Measurements from ENCODE around the gene NARS2.

NARS2 gene

DNA sequence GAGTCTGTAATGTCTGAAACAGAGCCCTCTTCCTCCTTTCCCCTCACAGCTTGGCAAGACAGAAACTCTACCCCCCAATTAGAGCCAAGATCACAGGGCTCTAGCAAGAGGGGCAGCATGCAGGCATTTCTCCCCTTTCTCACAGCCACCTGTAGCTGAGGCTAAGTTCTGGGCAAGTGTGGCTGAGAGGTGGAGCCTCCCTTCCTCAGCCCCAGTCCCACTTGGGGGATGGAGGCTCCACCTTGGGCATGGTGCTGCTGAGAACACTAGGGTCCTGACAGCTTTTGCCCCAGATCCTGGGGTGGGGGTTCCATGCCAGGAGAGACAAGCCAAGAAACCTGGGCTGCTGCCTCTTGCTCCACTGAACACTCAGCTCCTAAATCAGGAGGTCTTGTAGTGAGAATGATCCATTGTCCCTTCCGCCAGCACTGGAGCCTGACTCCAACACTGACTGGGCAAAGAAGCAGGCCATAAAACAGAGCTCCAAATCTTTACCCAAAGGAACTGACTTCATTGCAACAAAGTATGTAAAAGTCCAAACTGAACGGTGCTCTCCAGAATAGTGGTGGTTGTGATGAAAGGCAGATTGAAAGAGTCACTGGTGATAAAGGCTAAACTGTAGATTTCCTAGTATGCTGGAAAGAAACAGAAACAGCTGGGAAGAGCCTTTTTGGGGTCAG is 25.6 kb downstream of the NARS2 start:
- POLR2A ChIA-PET = no interaction called here
- Histone ChIP-seq H3K27me3 (replicated peaks in 2 of 5; ENCODE audit: control insufficient read depth in 4 of 5, insufficient read depth in 5 of 5, low read length in 4 of 5) (no peaks in the 10 kb centered on the region), H3K9me3 (ENCODE audit: control extremely low read depth in 1 of 5, control insufficient read depth in 4 of 5, insufficient read depth in 2 of 5, low read depth in 1 of 5, low read length in 4 of 5) (no peaks in the 10 kb centered on the region), H3K4me3 (ENCODE audit: control insufficient read depth in 1 of 7, extremely low read depth in 1 of 7, insufficient read depth in 4 of 7, low read depth in 2 of 7, low read length in 6 of 7) (no peak overlapping the region), H3K27ac (ENCODE audit: insufficient read depth in 1 of 2, low read depth in 1 of 2, low read length in 2 of 2, poor library complexity in 1 of 2, severe bottlenecking in 2 of 2) (no peak overlapping the region), H3K4me1 (ENCODE audit: control extremely low read depth in 1 of 4, control insufficient read depth in 4 of 4, insufficient read depth in 4 of 4, low read length in 3 of 4) (no peaks in the 10 kb centered on the region), H3K36me3 (ENCODE audit: control insufficient read depth in 4 of 4, insufficient read depth in 4 of 4, low read length in 3 of 4) (peaks cover 3 to 17% (median 6%) of the 10 kb centered on the region in 4 experiments)
- no peak for DNase-seq
- WGBS (ENCODE audit: insufficient coverage) = 94% methylated on average over 2 of the region's 2 CpGs
- CTCF ChIA-PET = interaction anchor here (1.2 to 2.1 kb wide), 4 partner anchors 11 to 321 kb away, joined by 3 to 9 read pairs (median 6); no protein-coding TSS in a partner anchor

DNA sequence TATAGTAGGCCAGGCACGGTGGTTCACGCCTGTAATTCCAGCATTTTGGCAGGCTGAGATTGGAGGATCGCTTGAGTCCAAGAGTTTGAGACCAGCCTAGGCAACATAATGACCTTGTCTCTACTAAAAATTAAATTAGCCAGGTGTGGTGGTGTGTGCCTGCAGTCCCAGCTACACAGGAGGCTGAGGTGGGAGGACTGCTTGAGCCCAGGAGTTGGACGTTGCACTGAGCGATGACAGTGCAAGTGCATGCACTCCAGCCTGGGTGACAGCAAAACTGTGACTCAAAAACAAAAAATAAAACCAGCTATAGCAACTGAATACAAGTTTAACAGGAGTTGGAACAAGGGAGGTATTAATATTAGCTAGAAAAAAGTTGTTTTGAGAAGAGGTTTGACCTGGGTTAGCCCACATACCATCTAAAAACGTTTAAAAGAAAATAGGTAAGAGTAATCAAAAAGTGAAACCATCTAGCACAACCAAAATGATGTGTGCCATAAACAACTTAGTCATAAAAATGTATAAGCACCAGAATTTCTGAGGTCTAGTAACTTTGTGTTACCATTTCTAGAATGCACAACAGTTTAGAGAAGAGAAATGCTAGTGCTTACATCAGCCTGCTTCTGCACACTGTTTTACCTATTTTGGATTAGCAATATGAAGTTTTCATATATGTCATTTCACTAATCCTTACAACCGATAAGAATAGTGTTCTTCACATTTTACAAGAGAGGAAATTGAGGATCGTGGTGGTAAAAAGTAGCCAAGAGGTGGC is 26.5 kb downstream of the NARS2 start:
- 95% methylated on average over 4 of the region's 8 CpGs for WGBS (ENCODE audit: insufficient coverage)
- CTCF ChIA-PET = interaction anchor here (1.2 to 2.1 kb wide), 3 partner anchors 10 to 126 kb away, joined by 3 to 9 read pairs (median 9); no protein-coding TSS in a partner anchor
- Histone ChIP-seq H3K27ac (ENCODE audit: insufficient read depth in 1 of 2, low read depth in 1 of 2, low read length in 2 of 2, poor library complexity in 1 of 2, severe bottlenecking in 2 of 2) (no peak overlapping the region), H3K27me3 (replicated peaks in 2 of 5; ENCODE audit: control insufficient read depth in 4 of 5, insufficient read depth in 5 of 5, low read length in 4 of 5) (no peaks in the 10 kb centered on the region), H3K4me3 (ENCODE audit: control insufficient read depth in 1 of 7, extremely low read depth in 1 of 7, insufficient read depth in 4 of 7, low read depth in 2 of 7, low read length in 6 of 7) (no peak overlapping the region), H3K9me3 (ENCODE audit: control extremely low read depth in 1 of 5, control insufficient read depth in 4 of 5, insufficient read depth in 2 of 5, low read depth in 1 of 5, low read length in 4 of 5) (no peaks in the 10 kb centered on the region), H3K36me3 (ENCODE audit: control insufficient read depth in 4 of 4, insufficient read depth in 4 of 4, low read length in 3 of 4) (peaks cover 3 to 17% (median 5%) of the 10 kb centered on the region in 4 experiments), H3K4me1 (ENCODE audit: control extremely low read depth in 1 of 4, control insufficient read depth in 4 of 4, insufficient read depth in 4 of 4, low read length in 3 of 4) (no peaks in the 10 kb centered on the region)
- POLR2A ChIA-PET = no interaction called here
- no peak for DNase-seq

DNA sequence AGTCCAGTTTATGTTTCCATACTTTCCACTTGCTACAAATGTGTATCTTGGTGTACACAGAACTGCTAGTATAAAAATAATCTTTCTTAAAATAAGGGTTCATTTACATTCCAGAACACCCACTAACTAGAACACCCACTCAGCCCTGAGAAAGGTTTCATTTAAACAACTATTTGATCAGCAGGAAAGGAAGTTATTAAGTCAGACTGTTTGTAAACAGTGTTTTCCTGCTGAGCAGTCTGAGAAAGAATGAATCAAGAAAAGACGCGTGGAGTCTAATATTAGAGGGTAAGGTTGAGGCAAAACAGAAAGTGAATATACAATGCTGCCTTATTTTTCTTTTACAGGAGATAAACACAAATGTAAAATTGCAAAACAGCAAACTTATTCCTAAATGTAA is 32.7 kb downstream of the NARS2 start:
- no CpG with 5 or more reads among the region's 2 CpGs for WGBS (ENCODE audit: insufficient coverage)
- peak in 1 of 3 donors; percentile 13 for DNase-seq
- no peaks in the 10 kb centered on the region for H3K27me3 ChIP-seq (replicated peaks in 2 of 5; ENCODE audit: control insufficient read depth in 4 of 5, insufficient read depth in 5 of 5, low read length in 4 of 5)
- CTCF ChIA-PET = interaction anchor here (2.5 kb wide), 1 partner anchor 22 kb away, joined by 11 read pairs; no protein-coding TSS in a partner anchor
- no peaks in the 10 kb centered on the region for H3K9me3 ChIP-seq (ENCODE audit: control extremely low read depth in 1 of 5, control insufficient read depth in 4 of 5, insufficient read depth in 2 of 5, low read depth in 1 of 5, low read length in 4 of 5)
- peaks cover 3 to 24% (median 10%) of the 10 kb centered on the region in 4 experiments for H3K36me3 ChIP-seq (ENCODE audit: control insufficient read depth in 4 of 4, insufficient read depth in 4 of 4, low read length in 3 of 4)
- H3K27ac ChIP-seq (ENCODE audit: insufficient read depth in 1 of 2, low read depth in 1 of 2, low read length in 2 of 2, poor library complexity in 1 of 2, severe bottlenecking in 2 of 2) = no peak overlapping the region
- POLR2A ChIA-PET = no interaction called here
- H3K4me3 ChIP-seq (ENCODE audit: control insufficient read depth in 1 of 7, extremely low read depth in 1 of 7, insufficient read depth in 4 of 7, low read depth in 2 of 7, low read length in 6 of 7) = no peak overlapping the region
- H3K4me1 ChIP-seq (ENCODE audit: control extremely low read depth in 1 of 4, control insufficient read depth in 4 of 4, insufficient read depth in 4 of 4, low read length in 3 of 4) = no peaks in the 10 kb centered on the region

DNA sequence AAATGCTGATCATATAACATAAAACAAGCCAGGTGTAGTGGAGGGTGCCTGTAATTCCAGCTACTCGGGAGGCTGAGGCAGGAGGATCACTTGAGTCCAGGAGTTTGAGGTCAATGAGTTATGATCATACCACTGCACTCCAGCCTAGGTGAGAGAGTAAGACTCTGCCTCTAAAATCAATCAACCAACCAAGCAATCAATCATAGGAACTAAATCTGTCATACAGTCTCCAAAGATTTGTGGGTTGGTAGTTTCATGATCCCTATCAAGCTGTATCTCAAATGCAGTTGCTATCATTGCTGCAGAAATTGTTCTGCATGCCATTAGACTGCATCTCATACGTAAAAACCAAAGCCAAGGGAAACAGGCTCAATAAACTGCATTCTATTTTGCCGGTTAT is 33.1 kb downstream of the NARS2 start:
- no peak for DNase-seq
- POLR2A ChIA-PET = no interaction called here
- H3K4me1 ChIP-seq (ENCODE audit: control extremely low read depth in 1 of 4, control insufficient read depth in 4 of 4, insufficient read depth in 4 of 4, low read length in 3 of 4) = no peaks in the 10 kb centered on the region
- H3K27ac ChIP-seq (ENCODE audit: insufficient read depth in 1 of 2, low read depth in 1 of 2, low read length in 2 of 2, poor library complexity in 1 of 2, severe bottlenecking in 2 of 2) = no peak overlapping the region
- CTCF ChIA-PET = interaction anchor here (0.8 to 2.5 kb wide), 2 partner anchors 13 to 23 kb away, joined by 3 to 11 read pairs; no protein-coding TSS in a partner anchor
- H3K36me3 ChIP-seq (ENCODE audit: control insufficient read depth in 4 of 4, insufficient read depth in 4 of 4, low read length in 3 of 4) = peaks cover 6 to 24% (median 10%) of the 10 kb centered on the region in 4 experiments
- H3K27me3 ChIP-seq (replicated peaks in 2 of 5; ENCODE audit: control insufficient read depth in 4 of 5, insufficient read depth in 5 of 5, low read length in 4 of 5) = no peaks in the 10 kb centered on the region
- no peaks in the 10 kb centered on the region for H3K9me3 ChIP-seq (ENCODE audit: control extremely low read depth in 1 of 5, control insufficient read depth in 4 of 5, insufficient read depth in 2 of 5, low read depth in 1 of 5, low read length in 4 of 5)
- 100% methylated on average over 1 of the region's 3 CpGs for WGBS (ENCODE audit: insufficient coverage)
- H3K4me3 ChIP-seq (ENCODE audit: control insufficient read depth in 1 of 7, extremely low read depth in 1 of 7, insufficient read depth in 4 of 7, low read depth in 2 of 7, low read length in 6 of 7) = no peak overlapping the region

DNA sequence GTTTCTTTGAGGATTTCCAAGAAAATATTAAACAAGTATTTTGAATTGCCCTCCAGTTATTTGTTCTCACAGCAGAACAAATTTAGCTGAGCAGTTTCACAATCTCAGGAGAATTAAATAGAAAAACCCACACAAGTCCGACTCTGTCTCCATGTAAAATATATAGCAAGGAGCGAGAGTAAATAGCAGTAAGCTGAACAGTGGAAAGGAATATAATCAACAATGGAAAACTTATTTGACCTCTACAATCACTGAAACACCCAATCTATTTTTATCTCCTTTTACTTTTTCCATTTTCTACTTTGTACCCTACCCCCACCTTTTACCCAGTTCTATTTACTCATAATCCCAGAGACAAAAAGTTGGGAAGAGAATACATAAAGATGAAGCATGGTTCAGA is 34.4 kb downstream of the NARS2 start:
- H3K9me3 ChIP-seq (ENCODE audit: control extremely low read depth in 1 of 5, control insufficient read depth in 4 of 5, insufficient read depth in 2 of 5, low read depth in 1 of 5, low read length in 4 of 5) = no peaks in the 10 kb centered on the region
- H3K4me1 ChIP-seq (ENCODE audit: control extremely low read depth in 1 of 4, control insufficient read depth in 4 of 4, insufficient read depth in 4 of 4, low read length in 3 of 4) = no peaks in the 10 kb centered on the region
- WGBS (ENCODE audit: insufficient coverage) = 94% methylated on average over 2 of the region's 2 CpGs
- H3K36me3 ChIP-seq (ENCODE audit: control insufficient read depth in 4 of 4, insufficient read depth in 4 of 4, low read length in 3 of 4) = peaks cover 4 to 18% (median 11%) of the 10 kb centered on the region in 4 experiments
- H3K27me3 ChIP-seq (replicated peaks in 2 of 5; ENCODE audit: control insufficient read depth in 4 of 5, insufficient read depth in 5 of 5, low read length in 4 of 5) = no peaks in the 10 kb centered on the region
- no peak overlapping the region for H3K27ac ChIP-seq (ENCODE audit: insufficient read depth in 1 of 2, low read depth in 1 of 2, low read length in 2 of 2, poor library complexity in 1 of 2, severe bottlenecking in 2 of 2)
- DNase-seq = no peak
- ChIA-PET CTCF (interaction anchor here (1.0 to 2.5 kb wide), 2 partner anchors 12 to 24 kb away, joined by 5 to 11 read pairs; no protein-coding TSS in a partner anchor), POLR2A (interaction anchor here (0.6 kb wide), 1 partner anchor 31 kb away, joined by 3 read pairs; no protein-coding TSS in a partner anchor)
- H3K4me3 ChIP-seq (ENCODE audit: control insufficient read depth in 1 of 7, extremely low read depth in 1 of 7, insufficient read depth in 4 of 7, low read depth in 2 of 7, low read length in 6 of 7) = no peak overlapping the region

DNA sequence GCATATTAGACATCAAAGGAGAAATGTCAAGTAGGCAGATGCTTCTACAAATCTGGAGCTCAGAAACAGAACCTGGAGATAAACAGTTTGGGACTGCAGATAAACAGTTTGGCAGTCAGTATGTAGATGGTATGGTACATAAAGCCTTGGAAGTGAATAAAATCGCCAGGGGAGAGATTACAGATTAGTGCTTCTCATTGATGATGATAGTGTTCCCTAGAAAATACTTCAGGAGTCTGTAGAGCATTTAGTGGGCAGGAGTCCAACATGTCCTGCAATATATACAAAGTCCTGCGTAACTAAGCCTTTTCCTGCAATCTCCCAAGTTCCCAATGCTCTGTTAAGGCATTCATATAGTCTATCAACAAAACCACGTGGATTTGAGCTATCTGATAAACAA is 35.2 kb downstream of the NARS2 start:
- no peaks in the 10 kb centered on the region for H3K9me3 ChIP-seq (ENCODE audit: control extremely low read depth in 1 of 5, control insufficient read depth in 4 of 5, insufficient read depth in 2 of 5, low read depth in 1 of 5, low read length in 4 of 5)
- H3K36me3 ChIP-seq (ENCODE audit: control insufficient read depth in 4 of 4, insufficient read depth in 4 of 4, low read length in 3 of 4) = peaks cover 6 to 18% (median 11%) of the 10 kb centered on the region in 4 experiments
- H3K4me3 ChIP-seq (ENCODE audit: control insufficient read depth in 1 of 7, extremely low read depth in 1 of 7, insufficient read depth in 4 of 7, low read depth in 2 of 7, low read length in 6 of 7) = no peak overlapping the region
- WGBS (ENCODE audit: insufficient coverage) = 100% methylated on average over 2 of the region's 3 CpGs
- DNase-seq = no peak
- H3K27ac ChIP-seq (ENCODE audit: insufficient read depth in 1 of 2, low read depth in 1 of 2, low read length in 2 of 2, poor library complexity in 1 of 2, severe bottlenecking in 2 of 2) = no peak overlapping the region
- POLR2A ChIA-PET = no interaction called here
- CTCF ChIA-PET = interaction anchor here (1.0 to 2.5 kb wide), 3 partner anchors 9 to 25 kb away, joined by 5 to 11 read pairs (median 9); no protein-coding TSS in a partner anchor
- no peaks in the 10 kb centered on the region for H3K27me3 ChIP-seq (replicated peaks in 2 of 5; ENCODE audit: control insufficient read depth in 4 of 5, insufficient read depth in 5 of 5, low read length in 4 of 5)
- no peaks in the 10 kb centered on the region for H3K4me1 ChIP-seq (ENCODE audit: control extremely low read depth in 1 of 4, control insufficient read depth in 4 of 4, insufficient read depth in 4 of 4, low read length in 3 of 4)

All from common myeloid progenitor, CD34-positive (primary cell).